GM21737 (cell line): ENCODE results near the gene CCDC171.

ENCODE experiments used
- ATAC-seq: cut with Tn5 transposase; IDR thresholded peaks from one replicate; pipeline ENCODE4 v1.9.1; 2021; ENCODE audit warnings: mild to moderate bottlenecking, moderate library complexity; ENCODE audit not compliant: unreplicated experiment

Gene CCDC171

GRCh38 chr9:15856591-15856990 is 303.7 kb downstream of the CCDC171 start:
- ATAC-seq: no peak

DNA sequence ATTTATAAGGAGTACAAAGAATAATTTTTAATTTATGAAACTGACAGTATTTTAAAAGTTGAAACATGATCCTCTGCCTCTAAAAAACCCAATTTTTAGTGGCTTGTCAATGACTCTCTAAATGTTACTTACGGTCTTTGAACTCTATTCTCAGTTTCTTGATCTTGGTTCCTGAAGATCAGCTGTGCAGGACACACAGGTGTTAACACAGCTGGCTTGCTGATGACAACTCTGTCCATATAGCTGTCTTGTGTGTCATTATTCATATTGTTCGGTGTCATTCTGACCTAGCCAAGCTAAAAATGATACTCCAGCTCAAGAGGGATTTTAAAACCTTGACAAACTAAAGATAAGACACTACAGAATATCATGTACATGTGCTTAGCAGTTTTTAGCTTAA is 314.5 kb downstream of the CCDC171 start:
- ATAC-seq: no peak

DNA sequence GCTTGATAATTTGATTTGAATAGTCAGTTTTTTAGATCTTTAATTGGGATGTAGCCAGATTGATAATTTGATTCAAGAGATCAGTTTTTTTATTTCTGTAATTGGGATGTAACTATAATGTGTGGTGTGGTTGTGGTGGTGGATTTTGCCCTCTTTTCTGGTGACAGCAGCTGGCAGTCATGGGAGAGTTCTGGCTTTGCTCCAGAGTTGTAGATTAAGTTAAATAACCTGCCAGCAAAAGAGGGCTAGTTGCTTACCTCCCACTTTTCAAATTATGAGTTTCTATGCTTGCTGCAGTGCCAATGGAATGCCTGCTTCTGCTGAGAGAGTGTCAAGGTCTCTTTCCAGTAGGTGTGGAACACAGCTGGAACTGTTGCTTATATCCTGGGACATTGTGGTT is 315.1 kb downstream of the CCDC171 start:
- ATAC-seq: no peak

GRCh38 chr9:15873573-15874177 is 320.8 kb downstream of the CCDC171 start:
- ATAC-seq: no peak

DNA sequence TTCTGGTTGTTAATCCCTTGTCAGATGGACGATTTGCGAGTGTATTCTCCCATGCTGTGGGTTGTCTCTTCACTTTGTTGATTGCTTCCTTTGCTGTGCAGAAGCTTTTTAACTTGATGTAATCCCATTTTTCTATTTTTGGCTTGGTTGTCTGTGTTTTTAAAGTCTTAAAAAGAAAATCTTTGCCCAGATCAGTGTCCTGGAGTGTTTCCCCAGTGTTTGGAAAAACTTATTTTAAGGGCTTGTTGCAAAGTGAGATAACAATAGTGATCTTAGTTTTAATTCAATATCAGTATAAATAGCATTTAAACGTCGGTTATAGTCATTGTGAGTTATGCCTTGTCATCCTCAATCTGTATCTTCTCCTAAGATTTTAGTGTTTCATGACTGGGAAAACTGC is 329.5 kb downstream of the CCDC171 start:
- no peak for ATAC-seq

DNA sequence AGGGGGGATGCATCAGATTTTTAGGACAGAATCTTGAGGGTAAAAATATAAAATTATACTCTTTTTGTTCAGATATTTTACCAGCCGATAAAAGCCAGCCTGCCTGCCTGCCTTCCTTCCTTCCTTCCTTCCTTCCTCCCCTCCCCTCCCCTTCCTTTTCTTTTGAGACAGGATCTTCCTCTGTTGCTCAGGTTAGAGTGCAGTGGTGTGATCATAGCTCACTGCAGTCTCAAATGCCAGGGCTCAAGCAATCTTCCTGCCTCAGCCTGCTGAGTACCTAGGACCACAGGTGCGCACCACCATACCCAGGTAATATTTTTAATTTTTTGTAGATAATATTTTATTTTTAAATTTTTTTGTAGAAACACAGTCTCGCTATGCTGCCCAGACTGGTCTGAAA is 330.0 kb downstream of the CCDC171 start:
- ATAC-seq: no peak

DNA sequence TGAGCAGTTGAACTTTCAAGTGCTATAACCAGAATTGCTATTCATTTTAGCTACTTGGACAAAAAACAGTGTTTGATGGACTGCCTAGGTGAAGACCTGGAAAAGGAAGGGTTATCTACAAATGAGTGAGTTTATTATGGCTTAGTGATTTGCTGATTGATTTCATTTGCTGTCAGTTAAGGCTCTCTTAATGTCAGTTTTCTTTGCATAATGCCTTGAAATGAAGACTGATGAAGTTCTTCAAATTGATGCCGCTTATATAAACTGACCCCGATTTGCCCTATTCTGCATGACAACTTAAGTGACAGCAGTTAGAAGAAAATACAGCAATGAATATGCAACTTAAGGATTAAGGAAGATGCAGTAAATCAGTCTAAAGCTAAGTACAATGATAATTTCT is 332.6 kb downstream of the CCDC171 start:
- no peak for ATAC-seq

DNA sequence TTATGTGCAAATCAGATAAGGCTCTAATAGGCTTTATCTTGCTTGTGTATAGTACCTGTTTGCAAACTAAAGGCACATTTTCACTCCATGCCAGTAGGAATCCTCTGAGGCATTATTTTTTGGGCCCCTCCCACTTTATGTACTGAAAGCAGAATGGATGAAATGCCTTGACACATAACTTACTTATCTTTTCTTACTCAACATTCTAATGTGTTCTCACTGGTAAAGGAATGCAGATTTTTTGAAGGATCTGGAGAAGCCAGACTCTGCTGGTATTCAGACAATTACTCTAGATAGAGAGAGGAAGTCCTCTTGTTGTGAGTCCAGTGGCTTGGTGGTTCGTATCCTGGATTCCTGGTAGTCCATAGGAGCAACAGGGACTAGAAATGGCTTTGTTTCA is 336.7 kb downstream of the CCDC171 start:
- ATAC-seq: no peak

GRCh38 chr9:15901572-15901971 is 348.7 kb downstream of the CCDC171 start:
- no peak for ATAC-seq

- ATAC-seq: no peak
Measured at GRCh38 chr9:15909297-15909696, 356.5 kb downstream of the CCDC171 start.

GRCh38 chr9:15915711-15916110 is 362.9 kb downstream of the CCDC171 start:
- ATAC-seq: no peak

DNA sequence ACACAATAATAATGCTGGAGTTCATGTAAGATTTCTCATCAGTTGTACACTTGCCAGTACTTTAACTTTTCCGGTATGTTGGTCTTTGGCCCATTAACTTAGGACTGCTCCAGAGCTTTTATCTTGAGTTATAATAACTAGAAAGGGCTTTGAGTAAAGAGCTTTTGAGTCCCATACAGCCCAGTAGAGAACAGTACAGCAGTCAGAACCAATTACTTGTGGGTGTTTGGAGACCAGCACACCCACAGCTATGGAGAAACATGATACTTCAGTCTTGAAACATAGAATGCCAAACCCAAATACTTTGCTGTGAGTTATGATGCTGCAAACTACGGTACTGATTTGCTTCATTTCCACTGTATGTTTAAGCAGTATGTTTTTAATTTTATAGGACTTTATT is 374.3 kb downstream of the CCDC171 start:
- ATAC-seq: no peak

DNA sequence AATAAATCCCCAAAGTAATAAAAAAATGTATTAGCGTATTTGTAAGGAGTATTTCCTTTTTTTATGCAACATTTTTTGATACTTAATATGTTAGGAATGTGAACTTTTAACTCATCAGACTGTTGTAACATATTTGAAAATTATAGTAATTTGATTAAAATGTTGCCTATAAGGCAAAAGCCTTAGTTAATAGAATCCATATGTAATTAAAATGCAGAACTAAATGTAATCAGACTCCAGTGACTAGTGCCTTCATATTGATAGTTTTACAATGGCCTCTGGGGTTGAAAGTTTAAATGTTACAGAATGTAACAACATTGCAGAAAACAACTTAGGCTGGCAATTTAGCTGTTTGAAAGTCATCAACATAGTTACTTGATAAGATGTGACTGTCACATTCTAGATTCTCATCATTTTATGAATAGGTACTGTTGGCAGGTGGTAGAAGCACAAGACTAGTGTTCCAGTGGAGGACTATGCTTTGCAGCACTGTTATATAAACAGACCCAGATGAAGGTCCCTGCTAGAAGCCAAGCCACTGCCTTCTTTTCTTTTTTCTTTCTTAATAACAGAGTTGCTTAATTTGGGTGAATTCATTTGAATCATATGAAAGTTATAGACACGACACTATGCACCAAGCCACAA is 382.9 kb downstream of the CCDC171 start:
- no peak for ATAC-seq

DNA sequence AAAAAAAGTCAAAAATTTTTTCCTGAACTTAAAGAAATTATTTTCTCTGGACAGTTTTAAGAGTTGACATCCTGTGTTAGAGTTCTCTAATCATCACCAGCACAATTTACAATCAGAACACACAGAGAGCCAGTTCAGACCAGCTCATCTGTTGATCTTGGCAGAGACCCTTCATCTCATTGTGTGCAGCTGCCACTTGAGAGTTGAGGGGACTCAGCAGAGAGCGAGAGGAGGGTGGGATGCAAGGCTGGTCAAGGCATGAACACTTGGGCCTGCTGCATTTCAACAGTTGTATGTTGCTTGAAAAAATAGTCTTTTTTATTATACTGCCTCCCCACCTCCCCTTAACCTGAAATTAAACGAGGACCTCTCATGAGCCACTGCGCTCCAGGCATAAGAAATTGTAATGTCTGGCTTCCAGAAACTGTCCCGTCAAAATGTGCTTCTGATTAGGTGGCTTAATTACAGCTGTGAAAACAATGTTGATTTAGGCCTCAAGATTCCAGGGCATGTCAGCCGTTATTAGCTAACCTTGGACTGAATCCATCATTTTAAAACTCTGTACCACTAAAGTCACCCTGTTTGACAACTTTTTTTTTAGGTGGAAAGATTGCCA is 383.6 kb downstream of the CCDC171 start:
- no peak for ATAC-seq

DNA sequence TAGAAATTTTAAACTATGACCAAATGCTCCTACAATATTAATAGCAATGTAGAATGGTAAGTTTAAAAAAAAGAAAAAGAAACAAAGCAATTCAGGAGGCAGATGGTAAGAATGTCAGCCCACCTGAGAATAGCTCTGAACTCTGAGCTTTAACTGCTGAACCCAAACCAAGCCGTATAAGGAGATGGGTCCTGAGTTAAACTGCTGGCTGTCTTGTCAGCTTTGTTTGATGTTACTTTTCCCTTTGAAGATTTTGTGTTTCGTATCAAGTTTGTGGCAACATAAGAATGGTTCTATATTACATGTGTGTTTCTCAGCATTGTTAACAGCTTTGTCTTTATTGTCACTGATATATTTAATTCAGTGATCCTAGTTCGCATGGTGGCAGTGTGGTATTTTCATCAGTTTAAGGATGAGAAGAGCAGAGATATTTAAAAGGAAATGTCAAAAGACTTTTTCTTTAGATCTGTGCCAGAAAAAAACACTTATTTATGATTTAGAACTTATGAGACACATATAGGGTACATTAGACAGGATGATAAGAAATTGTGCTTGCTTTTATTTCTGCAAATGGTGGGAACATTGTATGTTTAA is 390.1 kb downstream of the CCDC171 start:
- no peak for ATAC-seq

GRCh38 chr9:15944341-15944740 is 391.5 kb downstream of the CCDC171 start:
- ATAC-seq: no peak

DNA sequence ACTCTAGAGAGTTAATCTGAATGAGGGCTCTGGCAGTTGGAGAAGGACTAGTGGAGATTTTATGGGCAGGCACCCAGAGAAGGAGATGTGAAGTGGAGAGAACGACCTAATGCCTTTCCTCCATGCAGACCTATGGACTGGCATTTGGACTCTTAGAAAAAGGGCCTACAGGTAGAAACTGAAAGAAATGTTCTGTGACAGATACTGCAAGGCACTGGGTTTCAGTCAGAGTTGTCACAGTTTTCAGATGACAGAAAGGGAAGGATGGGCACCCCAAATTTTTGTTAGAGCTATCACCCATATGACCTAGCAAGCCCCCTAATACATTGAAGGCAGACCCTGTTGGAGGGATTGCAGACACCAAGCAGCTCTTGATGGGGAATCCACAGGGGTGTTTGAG is 406.8 kb downstream of the CCDC171 start:
- no peak for ATAC-seq

GRCh38 chr9:15961217-15961616 is 408.4 kb downstream of the CCDC171 start:
- no peak for ATAC-seq

GRCh38 chr9:15965246-15965745 is 412.5 kb downstream of the CCDC171 start:
- no peak for ATAC-seq

DNA sequence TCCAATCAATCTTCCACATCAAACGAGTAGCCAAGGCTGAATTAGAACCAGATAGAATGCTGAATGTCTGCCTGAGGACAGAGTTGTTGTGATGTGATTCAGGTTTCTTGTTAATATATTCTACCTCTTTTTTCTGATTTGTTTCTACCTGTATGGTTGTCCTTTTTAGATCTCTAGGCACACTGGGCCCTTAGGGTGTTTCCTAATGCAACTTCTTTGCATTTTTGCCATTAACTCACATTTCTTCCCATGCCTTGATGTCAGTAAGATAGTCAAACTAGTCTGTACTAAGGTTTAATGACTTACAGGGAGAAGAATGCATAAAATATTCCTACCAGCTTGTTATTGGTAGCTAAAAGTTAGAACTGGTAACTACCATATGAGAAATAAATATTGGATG is 413.6 kb downstream of the CCDC171 start:
- ATAC-seq: no peak

- ATAC-seq: no peak
Measured at GRCh38 chr9:15967068-15967467, 414.2 kb downstream of the CCDC171 start.

- ATAC-seq: no peak
Measured at GRCh38 chr9:15972760-15973159, 419.9 kb downstream of the CCDC171 start.
